OCI-LY7 (cell line): ENCODE results near the gene OR9A2.

Experiments used
- EZH2phosphoT487 ChIP-seq: fragments of 200-600 bp; sonication (generic); IDR thresholded peaks from 2 replicates; pipeline ENCODE4 v1.6.1; 2018; ENCODE audit warnings: low read depth, borderline replicate concordance, mild to moderate bottlenecking, mixed run types, antibody characterized with exemption, low read length, moderate library complexity, mixed read lengths
- TF ChIP-seq, protein P1 (sequence below): fragments of 200-600 bp; sonication (generic); conservative IDR thresholded peaks from 2 replicates; pipeline ENCODE4 v1.5.1; 2014; ENCODE audit warnings: mild to moderate bottlenecking, antibody characterized with exemption, low read length, moderate library complexity, mixed read lengths

DNA sequence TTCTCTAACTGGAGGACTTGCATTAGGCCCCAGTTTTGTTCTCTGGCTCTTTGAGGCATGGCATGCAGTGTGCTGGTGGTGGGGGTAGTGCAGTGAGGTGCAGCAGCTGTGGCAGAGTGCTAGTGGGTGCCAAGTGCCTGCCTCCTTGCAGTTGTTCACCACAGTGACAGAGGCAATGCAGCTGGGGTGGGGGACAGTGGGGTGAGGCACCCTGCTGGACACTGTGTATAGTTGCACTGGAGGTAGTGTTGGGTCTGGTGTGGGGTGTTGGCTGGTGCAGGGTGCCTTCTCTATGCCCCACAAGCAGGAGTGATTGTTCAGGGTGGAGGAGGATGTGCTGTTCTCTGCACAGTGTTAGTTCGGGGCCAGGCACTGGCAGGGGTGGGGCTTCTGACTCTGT is 43.1 kb downstream of the OR9A2 start:
- TF ChIP-seq, protein P1, sequence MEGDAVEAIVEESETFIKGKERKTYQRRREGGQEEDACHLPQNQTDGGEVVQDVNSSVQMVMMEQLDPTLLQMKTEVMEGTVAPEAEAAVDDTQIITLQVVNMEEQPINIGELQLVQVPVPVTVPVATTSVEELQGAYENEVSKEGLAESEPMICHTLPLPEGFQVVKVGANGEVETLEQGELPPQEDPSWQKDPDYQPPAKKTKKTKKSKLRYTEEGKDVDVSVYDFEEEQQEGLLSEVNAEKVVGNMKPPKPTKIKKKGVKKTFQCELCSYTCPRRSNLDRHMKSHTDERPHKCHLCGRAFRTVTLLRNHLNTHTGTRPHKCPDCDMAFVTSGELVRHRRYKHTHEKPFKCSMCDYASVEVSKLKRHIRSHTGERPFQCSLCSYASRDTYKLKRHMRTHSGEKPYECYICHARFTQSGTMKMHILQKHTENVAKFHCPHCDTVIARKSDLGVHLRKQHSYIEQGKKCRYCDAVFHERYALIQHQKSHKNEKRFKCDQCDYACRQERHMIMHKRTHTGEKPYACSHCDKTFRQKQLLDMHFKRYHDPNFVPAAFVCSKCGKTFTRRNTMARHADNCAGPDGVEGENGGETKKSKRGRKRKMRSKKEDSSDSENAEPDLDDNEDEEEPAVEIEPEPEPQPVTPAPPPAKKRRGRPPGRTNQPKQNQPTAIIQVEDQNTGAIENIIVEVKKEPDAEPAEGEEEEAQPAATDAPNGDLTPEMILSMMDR = no peak
- TF ChIP-seq EZH2phosphoT487 = no peak
